Mesenchymal stem cell (in vitro differentiated cells and primary cell): Measurements from ENCODE around the gene HCFC2.
A peak's percentile ranks its signal among the peaks of the same experiment; 100 is the strongest.

Experiments used
- DNase-seq: peaks from one replicate; pipeline ENCODE4 v3.0.0-alpha.2; 2013
- H2AFZ ChIP-seq: one replicate; pipeline ENCODE4 v1.6.1; 2013; ENCODE audit warnings: low read depth, mild to moderate bottlenecking, control low read depth, inconsistent platforms, low read length, moderate library complexity
- H2AK5ac ChIP-seq: 2 replicates; pipeline ENCODE4 v1.6.1; 2013; ENCODE audit warnings: low read length, moderate library complexity, mild to moderate bottlenecking, inconsistent platforms; ENCODE audit not compliant: severe bottlenecking
- H2BK120ac ChIP-seq: one replicate; pipeline ENCODE4 v1.6.1; 2013; ENCODE audit warnings: low read depth, mild to moderate bottlenecking, inconsistent platforms, low read length, moderate library complexity
- H2BK12ac ChIP-seq, 2 experiments: one replicate each; pipeline ENCODE4 v1.6.1; 2013; ENCODE audit warnings: inconsistent platforms in 2 of 2, low read length in 2 of 2, mild to moderate bottlenecking in 2 of 2, moderate library complexity in 2 of 2, control low read depth in 1 of 2
- H2BK15ac ChIP-seq: one replicate; pipeline ENCODE4 v1.6.1; 2013; ENCODE audit warnings: mild to moderate bottlenecking, low read depth, inconsistent platforms; ENCODE audit not compliant: poor library complexity, severe bottlenecking
- H2BK5ac ChIP-seq: 2 replicates; pipeline ENCODE4 v1.6.1; 2013; ENCODE audit warnings: low read depth, mild to moderate bottlenecking, low read length, control low read depth, inconsistent platforms; ENCODE audit not compliant: poor library complexity, severe bottlenecking
- H3K14ac ChIP-seq, 2 experiments: one replicate each; pipeline ENCODE4 v1.6.1; 2013; ENCODE audit warnings: inconsistent platforms in 2 of 2, low read length in 2 of 2, control low read depth in 1 of 2, mild to moderate bottlenecking in 1 of 2, moderate library complexity in 1 of 2
- H3K18ac ChIP-seq, 2 experiments: one replicate each; pipeline ENCODE4 v1.6.1; 2013; ENCODE audit warnings: inconsistent platforms in 2 of 2, low read length in 2 of 2, control low read depth in 1 of 2, low read depth in 1 of 2, mild to moderate bottlenecking in 1 of 2
- H3K23ac ChIP-seq, 2 experiments: one replicate each; pipeline ENCODE4 v1.6.1; 2013; ENCODE audit warnings: inconsistent platforms in 2 of 2, low read length in 2 of 2, mild to moderate bottlenecking in 2 of 2, moderate library complexity in 2 of 2, control low read depth in 1 of 2
- H3K27ac ChIP-seq: 2 replicates; pipeline ENCODE4 v1.5.1; 2013; ENCODE audit warnings: mild to moderate bottlenecking, moderate library complexity, low read length, control low read depth, inconsistent platforms; ENCODE audit not compliant: poor library complexity, severe bottlenecking
- H3K27me3 ChIP-seq, 2 experiments: 2 replicates each; pipeline versions ENCODE4 v1.6.1 to v1.7.0; 2013; ENCODE audit warnings: low read length in 2 of 2, mild to moderate bottlenecking in 2 of 2, moderate library complexity in 2 of 2, control low read depth in 1 of 2, inconsistent platforms in 1 of 2; ENCODE audit not compliant: control insufficient read depth in 1 of 2, insufficient read depth in 1 of 2
- H3K36me3 ChIP-seq, 2 experiments: 2 replicates each; pipeline versions ENCODE4 v1.6.1 to v1.7.0; 2013; ENCODE audit warnings: low read length in 2 of 2, control low read depth in 1 of 2, inconsistent platforms in 1 of 2, low read depth in 1 of 2, mild to moderate bottlenecking in 1 of 2; ENCODE audit not compliant: insufficient read depth in 2 of 2, control insufficient read depth in 1 of 2
- H3K4ac ChIP-seq, 2 experiments: one replicate each; pipeline ENCODE4 v1.6.1; 2013; ENCODE audit warnings: inconsistent platforms in 2 of 2, low read length in 2 of 2, mild to moderate bottlenecking in 2 of 2, moderate library complexity in 2 of 2, control low read depth in 1 of 2, low read depth in 1 of 2
- H3K4me1 ChIP-seq: 2 replicates; pipeline ENCODE4 v1.6.1; 2013; ENCODE audit warnings: low read depth, low read length, control low read depth; ENCODE audit not compliant: control insufficient read depth, insufficient read depth
- H3K4me2 ChIP-seq: 2 replicates; pipeline ENCODE4 v1.6.1; 2013; ENCODE audit warnings: low read length, mild to moderate bottlenecking, inconsistent platforms; ENCODE audit not compliant: poor library complexity, severe bottlenecking
- H3K4me3 ChIP-seq, 2 experiments: 2 replicates each; pipeline versions ENCODE4 v1.5.1 to v1.7.0; 2013; ENCODE audit warnings: low read length in 2 of 2, mild to moderate bottlenecking in 2 of 2, control low read depth in 1 of 2, low read depth in 1 of 2; ENCODE audit not compliant: insufficient read depth in 1 of 2
- H3K79me1 ChIP-seq: replicated peaks from 2 replicates; pipeline ENCODE4 v1.6.1; 2013; ENCODE audit warnings: mild to moderate bottlenecking, control low read depth, low read length, inconsistent platforms; ENCODE audit not compliant: poor library complexity, severe bottlenecking
- H3K9ac ChIP-seq: 2 replicates; pipeline ENCODE4 v1.7.0; 2013; ENCODE audit warnings: mild to moderate bottlenecking, low read length, moderate library complexity
- H3K9me3 ChIP-seq: 2 replicates; pipeline ENCODE4 v1.7.0; 2013; ENCODE audit warnings: mild to moderate bottlenecking, low read length; ENCODE audit not compliant: control insufficient read depth
- H4K8ac ChIP-seq: one replicate; pipeline ENCODE4 v1.6.1; 2013; ENCODE audit warnings: inconsistent platforms, mild to moderate bottlenecking, low read length, moderate library complexity
- H4K91ac ChIP-seq: one replicate; pipeline ENCODE4 v1.6.1; 2013; ENCODE audit warnings: mild to moderate bottlenecking, low read length, inconsistent platforms
- WGBS: methylation state at CpG from one replicate; pipeline ENCODE4 v1.1.7; 2013; ENCODE audit warnings: mixed read lengths; 5-methylcytosine and 5-hydroxymethylcytosine counted together

HCFC2 gene

DNA sequence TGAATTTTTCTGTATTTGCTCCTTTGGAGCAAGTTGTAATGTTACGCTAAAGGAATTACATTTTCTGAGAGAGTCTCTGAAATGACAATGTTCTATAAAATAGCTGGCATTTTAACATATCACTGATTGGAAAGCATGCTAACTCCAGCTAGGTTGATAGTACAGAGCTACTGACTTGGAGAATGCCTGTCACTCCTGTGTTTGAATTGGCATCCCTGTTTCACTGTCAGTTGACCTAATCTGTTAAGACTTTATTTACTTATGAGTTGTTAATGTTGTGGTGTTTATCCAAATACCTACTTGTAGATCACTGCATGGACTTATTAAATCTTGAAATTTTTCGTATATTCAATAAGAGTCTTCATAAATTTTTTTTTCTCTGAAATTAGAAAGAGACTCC is 33.6 kb downstream of the HCFC2 start:
- H3K27ac ChIP-seq, result no peak overlapping the region
- peaks cover 18 to 98% of the 10 kb centered on the region in 2 experiments for H3K36me3 ChIP-seq
- H2BK120ac ChIP-seq, result no peak overlapping the region
- no peak overlapping the region for H3K4me2 ChIP-seq
- H3K18ac ChIP-seq, result no peak overlapping the region
- no peak overlapping the region for H4K91ac ChIP-seq
- no peak overlapping the region for H3K4me3 ChIP-seq
- no peak overlapping the region for H2BK15ac ChIP-seq
- H2BK5ac ChIP-seq, result no peak overlapping the region
- no peak overlapping the region for H3K14ac ChIP-seq
- no peak overlapping the region for H3K4ac ChIP-seq
- H2AFZ ChIP-seq, result no peak overlapping the region
- no peak overlapping the region for H2AK5ac ChIP-seq
- no peak overlapping the region for H3K9ac ChIP-seq
- no peak overlapping the region for H3K23ac ChIP-seq
- 100% methylated on average over 1 of the region's 2 CpGs for WGBS
- no peak overlapping the region for H4K8ac ChIP-seq
- H3K79me1 ChIP-seq, result peaks cover 2% of the 10 kb centered on the region
- no peaks in the 10 kb centered on the region for H3K4me1 ChIP-seq
- H2BK12ac ChIP-seq, result no peak overlapping the region
- no peaks in the 10 kb centered on the region for H3K27me3 ChIP-seq
- DNase-seq, result no peak
- no peaks in the 10 kb centered on the region for H3K9me3 ChIP-seq

GRCh38 chr12:104105461-104105860 is 41.1 kb downstream of the HCFC2 start:
- Histone ChIP-seq H3K9me3 (no peaks in the 10 kb centered on the region), H2BK12ac (no peak overlapping the region), H4K91ac (no peak overlapping the region), H3K9ac (no peak overlapping the region), H3K4me1 (no peaks in the 10 kb centered on the region), H3K36me3 (peaks cover 4 to 58% of the 10 kb centered on the region in 2 experiments), H3K79me1 (peaks cover 3% of the 10 kb centered on the region), H3K27me3 (no peaks in the 10 kb centered on the region), H2BK120ac (no peak overlapping the region), H3K18ac (no peak overlapping the region), H3K4me3 (no peak overlapping the region), H3K4me2 (no peak overlapping the region), H2AFZ (no peak overlapping the region), H2BK5ac (no peak overlapping the region), H3K14ac (no peak overlapping the region), H4K8ac (no peak overlapping the region), H2BK15ac (no peak overlapping the region), H3K23ac (no peak overlapping the region), H3K27ac (no peak overlapping the region), H2AK5ac (no peak overlapping the region), H3K4ac (no peak overlapping the region)
- DNase-seq, result no peak

GRCh38 chr12:104106965-104107364 is 42.6 kb downstream of the HCFC2 start:
- no peak overlapping the region for H2BK12ac ChIP-seq
- H2AK5ac ChIP-seq, result no peak overlapping the region
- H4K91ac ChIP-seq, result no peak overlapping the region
- H3K4me2 ChIP-seq, result no peak overlapping the region
- H3K36me3 ChIP-seq, result peaks cover 0 to 46% of the 10 kb centered on the region in 2 experiments
- WGBS, result 97% methylated on average over 2 of the region's 2 CpGs
- H3K4ac ChIP-seq, result no peak overlapping the region
- H3K4me1 ChIP-seq, result no peaks in the 10 kb centered on the region
- no peak overlapping the region for H2BK120ac ChIP-seq
- no peak overlapping the region for H3K18ac ChIP-seq
- H3K27ac ChIP-seq, result no peak overlapping the region
- H2AFZ ChIP-seq, result no peak overlapping the region
- H3K23ac ChIP-seq, result no peak overlapping the region
- H3K14ac ChIP-seq, result no peak overlapping the region
- H2BK15ac ChIP-seq, result no peak overlapping the region
- H3K27me3 ChIP-seq, result no peaks in the 10 kb centered on the region
- no peaks in the 10 kb centered on the region for H3K9me3 ChIP-seq
- peaks cover 3% of the 10 kb centered on the region for H3K79me1 ChIP-seq
- H2BK5ac ChIP-seq, result no peak overlapping the region
- H4K8ac ChIP-seq, result no peak overlapping the region
- H3K9ac ChIP-seq, result no peak overlapping the region
- no peak for DNase-seq
- no peak overlapping the region for H3K4me3 ChIP-seq

DNA sequence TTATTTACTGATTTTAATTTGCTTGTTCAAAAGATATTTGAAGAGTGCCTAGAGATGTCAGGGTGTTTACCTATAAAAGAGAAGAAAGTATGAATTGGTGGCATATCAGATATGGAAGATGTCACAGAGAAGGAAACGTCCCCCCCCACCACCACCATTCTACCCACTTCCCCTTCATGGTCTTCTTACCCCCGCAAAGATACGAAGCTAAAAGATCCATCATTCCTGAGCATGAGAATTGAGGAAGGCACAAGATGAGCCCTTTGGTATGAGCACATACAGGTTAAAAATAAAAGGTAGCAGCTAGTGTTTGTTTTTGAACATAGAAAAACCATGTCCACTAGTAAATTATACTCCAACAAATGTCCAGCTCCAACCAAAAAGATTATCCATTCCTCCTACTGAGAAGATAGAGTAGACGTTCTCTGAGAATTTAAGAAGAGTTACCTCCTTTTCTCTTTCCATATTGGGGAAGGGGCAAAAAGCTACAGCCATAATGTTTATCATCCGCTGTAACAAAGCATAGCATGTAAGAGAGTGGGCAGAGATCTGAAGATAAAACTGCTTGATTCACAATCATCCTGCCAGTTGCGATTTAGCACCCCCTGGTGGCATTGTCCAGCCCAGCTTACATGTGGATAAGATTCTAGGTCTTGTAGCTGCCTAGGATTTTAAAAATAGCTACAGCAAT is 44.6 kb downstream of the HCFC2 start:
- H2BK12ac ChIP-seq, result no peak overlapping the region
- H3K79me1 ChIP-seq, result peaks cover 3% of the 10 kb centered on the region
- no peak overlapping the region for H3K27ac ChIP-seq
- H4K91ac ChIP-seq, result no peak overlapping the region
- H3K4ac ChIP-seq, result no peak overlapping the region
- H3K36me3 ChIP-seq, result peaks cover 0 to 28% of the 10 kb centered on the region in 2 experiments
- H3K4me3 ChIP-seq, result no peak overlapping the region
- H2AFZ ChIP-seq, result no peak overlapping the region
- no peak overlapping the region for H2BK5ac ChIP-seq
- H3K23ac ChIP-seq, result no peak overlapping the region
- H2AK5ac ChIP-seq, result no peak overlapping the region
- H3K14ac ChIP-seq, result no peak overlapping the region
- no peaks in the 10 kb centered on the region for H3K4me1 ChIP-seq
- H3K4me2 ChIP-seq, result no peak overlapping the region
- H3K27me3 ChIP-seq, result no peaks in the 10 kb centered on the region
- H3K18ac ChIP-seq, result no peak overlapping the region
- peak; percentile 84 for DNase-seq
- 23% methylated on average over 2 of the region's 6 CpGs for WGBS
- no peaks in the 10 kb centered on the region for H3K9me3 ChIP-seq
- no peak overlapping the region for H4K8ac ChIP-seq
- peak overlapping the region; percentile 13 for H3K9ac ChIP-seq
- no peak overlapping the region for H2BK15ac ChIP-seq
- no peak overlapping the region for H2BK120ac ChIP-seq
